SJCRH30 (cell line): ENCODE measurements around the gene KRTAP10-4. TPM values are rescaled to one million over a fixed set of nuclear protein-coding genes. Genes with fewer than 3 reads are reported as not detected.

ENCODE experiments used
- DNase-seq, 2 experiments: peaks; one replicate each; pipeline ENCODE4 v3.0.0-alpha.2; 2015 to 2020
- H3K27ac ChIP-seq: fragments of 250-450 bp; sonication (Bioruptor Pico); 2 replicates; pipeline ENCODE4 v1.5.1; 2020; ENCODE audit warnings: mild to moderate bottlenecking, moderate library complexity
- H3K27me3 ChIP-seq: fragments of 250-450 bp; sonication (Bioruptor Pico); 2 replicates; pipeline ENCODE4 v1.5.1; 2020; ENCODE audit warnings: mild to moderate bottlenecking, moderate library complexity
- H3K36me3 ChIP-seq: fragments of 250-450 bp; sonication (Bioruptor Pico); 2 replicates; pipeline ENCODE4 v1.5.1; 2020; ENCODE audit warnings: mild to moderate bottlenecking, moderate library complexity
- H3K4me1 ChIP-seq: fragments of 250-450 bp; sonication (Bioruptor Pico); 2 replicates; pipeline ENCODE4 v1.5.1; 2020; ENCODE audit warnings: mild to moderate bottlenecking, moderate library complexity
- H3K4me3 ChIP-seq: fragments of 250-450 bp; sonication (Bioruptor Pico); 2 replicates; pipeline ENCODE4 v1.5.1; 2020; ENCODE audit warnings: mild to moderate bottlenecking, moderate library complexity
- H3K9me3 ChIP-seq: fragments of 250-450 bp; sonication (Bioruptor Pico); replicated peaks from 2 replicates; pipeline ENCODE4 v1.5.1; 2020; ENCODE audit warnings: mild to moderate bottlenecking, moderate library complexity
- total RNA-seq: library from RNA; depleted of rRNA; stranded (reverse); fragments of >200 nt; shearing (Covaris generic); gene quantifications from 2 replicates; pipeline ENCODE4 v1.2.3, GENCODE V29; 2014; rRNA removed

The KRTAP10-4 gene
- total RNA-seq, 1 experiment from 2014 or later, result not detected

GRCh38 chr21:44616591-44616926 is 43.0 kb downstream of the KRTAP10-4 start:
- no peaks in the 10 kb centered on the region for H3K4me1 ChIP-seq
- peaks cover 9% of the 10 kb centered on the region; the same call in 1 of the 2 replicates for H3K9me3 ChIP-seq
- H3K36me3 ChIP-seq, result no peaks in the 10 kb centered on the region
- no peak overlapping the region for H3K27ac ChIP-seq
- no peaks in the 10 kb centered on the region for H3K27me3 ChIP-seq
- H3K4me3 ChIP-seq, result no peak overlapping the region
- DNase-seq, result no peak

GRCh38 chr21:44617071-44617501 is 43.6 kb downstream of the KRTAP10-4 start:
- no peak for DNase-seq
- no peaks in the 10 kb centered on the region for H3K4me1 ChIP-seq
- no peaks in the 10 kb centered on the region for H3K36me3 ChIP-seq
- H3K27me3 ChIP-seq, result no peaks in the 10 kb centered on the region
- H3K9me3 ChIP-seq, result peaks cover 9% of the 10 kb centered on the region; the same call in 1 of the 2 replicates
- H3K27ac ChIP-seq, result no peak overlapping the region
- H3K4me3 ChIP-seq, result no peak overlapping the region

GRCh38 chr21:44618504-44618903 is 45.0 kb downstream of the KRTAP10-4 start:
- H3K36me3 ChIP-seq, result no peaks in the 10 kb centered on the region
- H3K9me3 ChIP-seq, result peaks cover 9% of the 10 kb centered on the region; the same call in 1 of the 2 replicates
- H3K27me3 ChIP-seq, result no peaks in the 10 kb centered on the region
- H3K27ac ChIP-seq, result no peak overlapping the region
- no peak for DNase-seq
- H3K4me3 ChIP-seq, result no peak overlapping the region
- H3K4me1 ChIP-seq, result no peaks in the 10 kb centered on the region

GRCh38 chr21:44618909-44619308 is 45.4 kb downstream of the KRTAP10-4 start:
- Histone ChIP-seq H3K4me3 (no peak overlapping the region), H3K9me3 (peaks cover 9% of the 10 kb centered on the region; the same call in 1 of the 2 replicates), H3K36me3 (no peaks in the 10 kb centered on the region), H3K27me3 (no peaks in the 10 kb centered on the region), H3K4me1 (no peaks in the 10 kb centered on the region), H3K27ac (no peak overlapping the region)
- no peak for DNase-seq

- no peak overlapping the region for H3K27ac ChIP-seq
- H3K36me3 ChIP-seq, result no peaks in the 10 kb centered on the region
- peaks cover 11% of the 10 kb centered on the region; the same call in 1 of the 2 replicates for H3K9me3 ChIP-seq
- DNase-seq, result no peak
- no peak overlapping the region for H3K4me3 ChIP-seq
- H3K4me1 ChIP-seq, result no peaks in the 10 kb centered on the region
- H3K27me3 ChIP-seq, result no peaks in the 10 kb centered on the region
Measured at GRCh38 chr21:44619886-44620285, 46.4 kb downstream of the KRTAP10-4 start.

GRCh38 chr21:44623575-44623974 is 50.0 kb downstream of the KRTAP10-4 start:
- DNase-seq, result no peak
- no peak overlapping the region for H3K27ac ChIP-seq
- no peak overlapping the region for H3K4me3 ChIP-seq
- H3K27me3 ChIP-seq, result no peaks in the 10 kb centered on the region
- H3K36me3 ChIP-seq, result no peaks in the 10 kb centered on the region
- no peaks in the 10 kb centered on the region for H3K4me1 ChIP-seq
- peaks cover 12% of the 10 kb centered on the region; the same call in 1 of the 2 replicates for H3K9me3 ChIP-seq

Other genes with a start within 250 kb of the KRTAP10-4 start
- 7.5 and 8.2 TPM in 2 replicates for gene CFAP410, start 234.3 kb upstream of the KRTAP10-4 start, total RNA-seq
- 0.61 and 0.87 TPM in 2 replicates for gene TRPM2, start 220.1 kb upstream of the KRTAP10-4 start, total RNA-seq
- not detected in 2 replicates for gene LRRC3, start 118.2 kb upstream of the KRTAP10-4 start, total RNA-seq
- not detected in 2 replicates for gene KRTAP10-1, start 33.5 kb upstream of the KRTAP10-4 start, total RNA-seq
- not detected in 2 replicates for gene KRTAP10-2, start 22.2 kb upstream of the KRTAP10-4 start, total RNA-seq
- gene KRTAP10-3, start 14.9 kb upstream of the KRTAP10-4 start, total RNA-seq, result not detected in 2 replicates
- not detected in 2 replicates for gene KRTAP10-5, start 6.9 kb downstream of the KRTAP10-4 start, total RNA-seq
- gene KRTAP10-6, start 18.8 kb downstream of the KRTAP10-4 start, total RNA-seq, result not detected in 2 replicates
- gene KRTAP10-7, start 26.9 kb downstream of the KRTAP10-4 start, total RNA-seq, result not detected in 2 replicates
- gene KRTAP10-8, start 38.4 kb downstream of the KRTAP10-4 start, total RNA-seq, result not detected in 2 replicates
- not detected in 2 replicates for gene KRTAP10-9, start 53.4 kb downstream of the KRTAP10-4 start, total RNA-seq
- not detected in 2 replicates for gene KRTAP10-10, start 63.6 kb downstream of the KRTAP10-4 start, total RNA-seq
- not detected in 2 replicates for gene KRTAP10-11, start 72.7 kb downstream of the KRTAP10-4 start, total RNA-seq
- not detected in 2 replicates for gene KRTAP12-4, start 80.9 kb downstream of the KRTAP10-4 start, total RNA-seq
- not detected in 2 replicates for gene KRTAP12-3, start 84.2 kb downstream of the KRTAP10-4 start, total RNA-seq
- gene KRTAP12-2, start 93.2 kb downstream of the KRTAP10-4 start, total RNA-seq, result not detected in 2 replicates
- gene KRTAP12-1, start 108.4 kb downstream of the KRTAP10-4 start, total RNA-seq, result not detected in 2 replicates
- not detected in 2 replicates for gene KRTAP10-12, start 123.4 kb downstream of the KRTAP10-4 start, total RNA-seq
- gene TSPEAR, start 137.8 kb downstream of the KRTAP10-4 start, total RNA-seq, result not detected in 2 replicates
- gene UBE2G2, start 228.1 kb downstream of the KRTAP10-4 start, total RNA-seq, result 79.5 and 90.5 TPM in 2 replicates
- gene SUMO3, start 244.3 kb downstream of the KRTAP10-4 start, total RNA-seq, result 70.3 and 76.9 TPM in 2 replicates